Heart right ventricle (tissue), 16 donors: ENCODE data around the gene GINS1. TPM values are rescaled to one million over a fixed set of nuclear protein-coding genes. Genes with fewer than 3 reads are reported as not detected.

Experiments
- ATAC-seq, 8 donors: fragments of 200-7000 bp; cut with Tn5 transposase; one replicate each; pipeline ENCODE4 v1.9.1; 2020; ENCODE audit warnings: mild to moderate bottlenecking in 8 of 8, moderate library complexity in 8 of 8, moderate number of reproducible peaks in 1 of 8
- DNase-seq, 2 donors: peaks; one replicate each; pipeline ENCODE4 v3.0.0-alpha.2; 2020
- H3K27ac ChIP-seq, 10 donors: fragments of 200-600 bp; sonication (generic) in 2 of 10; one replicate each; pipeline versions ENCODE4 v1.5.0 to v1.8.0; 2020 to 2022; ENCODE audit warnings: mild to moderate bottlenecking in 3 of 10
- H3K27me3 ChIP-seq, 7 donors: fragments of 200-600 bp; one replicate each; pipeline ENCODE4 v1.8.0; 2021 to 2022; ENCODE audit warnings: mild to moderate bottlenecking in 2 of 7
- H3K36me3 ChIP-seq, 9 donors: fragments of 200-600 bp; sonication (generic) in 1 of 9; one replicate each; pipeline versions ENCODE4 v1.5.0 to v1.8.0; 2020 to 2022; ENCODE audit warnings: mild to moderate bottlenecking in 2 of 9
- H3K4me1 ChIP-seq, 9 donors: fragments of 200-600 bp; sonication (generic) in 1 of 9; one replicate each; pipeline versions ENCODE4 v1.5.0 to v1.8.0; 2020 to 2022; ENCODE audit warnings: mild to moderate bottlenecking in 4 of 9
- H3K4me3 ChIP-seq, 10 donors: fragments of 200-600 bp; sonication (generic) in 2 of 10; one replicate each; pipeline versions ENCODE4 v1.5.0 to v1.8.0; 2020 to 2022; ENCODE audit warnings: mild to moderate bottlenecking in 7 of 10, moderate library complexity in 2 of 10
- H3K9me3 ChIP-seq, 11 donors: fragments of 200-600 bp in 10 of 11; sonication (generic) in 2 of 11; one replicate each; pipeline versions ENCODE4 v1.5.0 to v1.8.0; 2013 to 2022; ENCODE audit warnings: mild to moderate bottlenecking in 2 of 11, control low read depth in 1 of 11, moderate library complexity in 1 of 11
- CTCF ChIP-seq, 9 donors: fragments of 200-600 bp; sonication (generic) in 2 of 9; IDR thresholded peaks; one replicate each; pipeline versions ENCODE4 v1.5.0 to v1.8.0; 2021 to 2022; ENCODE audit warnings: antibody characterized with exemption in 9 of 9, mild to moderate bottlenecking in 5 of 9, moderate library complexity in 1 of 9
- WGBS, 2 donors: extraction: QIAGEN DNeasy Blood & Tissue Kit; methylation state at CpG; one replicate each; pipeline ENCODE4 v1.1.7; 2013; ENCODE audit warnings: inconsistent platforms in 1 of 2; 5-methylcytosine and 5-hydroxymethylcytosine counted together
- intact Hi-C, 10 donors: fragments of 100-400 bp; cut with DNase I; formaldehyde crosslinking; loops; one replicate each; pipeline versions ENCODE4 v1.11.1 to v1.14.2; 2022
- polyA plus RNA-seq, 2 donors: library from polyadenylated mRNA; stranded (reverse); fragments of 200-250 nt; gene quantifications; one replicate each; pipeline ENCODE4 v1.2.3, GENCODE V29; 2013
- total RNA-seq, 10 donors: library from RNA; stranded (reverse); fragmentation: NEBNext Ultra II Directional in 3 of 10; extraction: Animal tissue kit (Norgen Biotek cat#: 25700) in 3 of 10; gene quantifications; one replicate each; pipeline versions ENCODE4 v1.2.1 to v1.2.4, GENCODE V29; 2021 to 2023
- donor health status: Arrhythmogenic right ventricular cardiomyopathy.
- donor health status: ischemic (EF 13 %, LVEDD 7.1; RV severe dilation, severe dysfunction).
- donor health status: healthy with polysubstance abuse.
- donor health status: DM: no; HTN: yes; CAD: no.
- donor health status: DM: no; HTN: no; CAD: no.
- donor health status: ischemic (EF 25% LVEDD 6.9; RV normal size, moderate dysfunction).
- donor health status: ischemic (EF 25% LVEDD 5.7; RV mildly dilated, moderate dysfunction).
- donor health status: healthy.
- donor health status: DM: yes; HTN: yes; CAD: no.
- donor health status: Ischemic cardiomyopathy.
- donor health status: ischemic (EF 35%, LVEDD 5.7; RV mildly dilated, moderate dysfunction).
- donor health status: nonischemic (EF 11% LVEDD 7.7; RV severe dilation, severe dysfunction).
- donor health status: DM: yes; HTN: yes; CAD: no.
- donor health status: PGD.
- donor health status: ischemic (EF 29% LVEDD 5.4; RV normal size, mild dysfunction).
- donor health status: nonischemic (EF 23%, LVEDD 6.1; RV moderate dilation, normal function).

Gene GINS1
- total and polyA plus RNA-seq, 12 donors, result 0.19 to 1.6 (median 0.54) TPM

GRCh38 chr20:25461786-25462545 lies 54.5 kb downstream of the GINS1 start:
- H3K27me3 ChIP-seq, result no peaks in the 10 kb centered on the region
- WGBS, 2 donors, result 84 to 86% methylated on average over 18 of the region's 18 CpGs
- H3K27ac ChIP-seq, result peak overlapping the region in 1 of 10 donors; percentile 22
- H3K4me1 ChIP-seq, result peaks cover 0 to 9% (median 3%) of the 10 kb centered on the region in 9 donors
- intact Hi-C loops, result loop anchor here in 1 of 10 donors (10.0 kb wide), 1 partner anchor 73 kb away; no protein-coding TSS in a partner anchor
- peaks cover 0 to 20% (median 0%) of the 10 kb centered on the region in 9 donors for H3K36me3 ChIP-seq
- H3K4me3 ChIP-seq, result no peak overlapping the region
- TF ChIP-seq CTCF (IDR thresholded peaks at IDR 0.05), result no peak
- H3K9me3 ChIP-seq, result no peaks in the 10 kb centered on the region
- peak in 1 of 2 donors; percentile 29 for DNase-seq
- ATAC-seq, result peak in 7 of 8 donors; percentile 4 to 57 (median 13)

GRCh38 chr20:25464501-25465242 lies 57.2 kb downstream of the GINS1 start:
- Histone ChIP-seq H3K27me3 (no peaks in the 10 kb centered on the region), H3K4me3 (no peak overlapping the region), H3K27ac (no peak overlapping the region), H3K9me3 (no peaks in the 10 kb centered on the region), H3K36me3 (peaks cover 0 to 33% (median 0%) of the 10 kb centered on the region in 9 donors), H3K4me1 (peaks cover 0 to 9% (median 3%) of the 10 kb centered on the region in 9 donors)
- no peak for TF ChIP-seq CTCF (IDR thresholded peaks at IDR 0.05)
- ATAC-seq (peak in 5 of 8 donors; percentile 27 to 53 (median 31)), DNase-seq (peak in 1 of 2 donors; percentile 16)
- WGBS, 2 donors, result 52 to 61% methylated on average over 13 of the region's 13 CpGs
- intact Hi-C loops, result loop anchor here in 1 of 10 donors (10.0 kb wide), 1 partner anchor 70 kb away; no protein-coding TSS in a partner anchor

- intact Hi-C loops, result loop anchor here in 1 of 10 donors (10.0 kb wide), 1 partner anchor 69 kb away; no protein-coding TSS in a partner anchor
- ATAC-seq, result peak in 6 of 8 donors; percentile 19 to 64 (median 34)
- WGBS, 2 donors, result 73 to 86% methylated on average over 15 of the region's 15 CpGs
Measured at GRCh38 chr20:25465243-25466135, 58.0 kb downstream of the GINS1 start.

More at GRCh38 chr20:25465243-25466135, 58.0 kb downstream of the GINS1 start:
- H3K4me3 ChIP-seq, result no peak overlapping the region
- peak overlapping the region in 1 of 10 donors; percentile 22 for H3K27ac ChIP-seq
- DNase-seq, result peak in 1 of 2 donors; percentile 32
- no peaks in the 10 kb centered on the region for H3K9me3 ChIP-seq
- H3K27me3 ChIP-seq, result no peaks in the 10 kb centered on the region
- peaks cover 0 to 34% (median 0%) of the 10 kb centered on the region in 9 donors for H3K36me3 ChIP-seq
- peaks cover 0 to 9% (median 3%) of the 10 kb centered on the region in 9 donors for H3K4me1 ChIP-seq
- TF ChIP-seq CTCF (IDR thresholded peaks at IDR 0.05), result no peak
